Neural cell (in vitro differentiated cells): ENCODE results near the gene SURF6.

Source experiments
- EP300 ChIP-seq: fragments of 450-650 bp; conservative IDR thresholded peaks from 2 replicates; pipeline ENCODE4 v1.6.1; 2014; ENCODE audit warnings: antibody characterized with exemption, mild to moderate bottlenecking, moderate library complexity; ENCODE audit not compliant: poor library complexity, severe bottlenecking
- POLR2AphosphoS5 ChIP-seq: IDR thresholded peaks from 2 replicates; pipeline ENCODE4 v1.6.1; 2012
- TF ChIP-seq, protein P1 (sequence below): fragments of 450-650 bp; IDR thresholded peaks from 2 replicates; pipeline ENCODE4 v1.5.1; 2014; ENCODE audit warnings: antibody characterized with exemption, mild to moderate bottlenecking, moderate library complexity; ENCODE audit not compliant: poor library complexity, severe bottlenecking

DNA sequence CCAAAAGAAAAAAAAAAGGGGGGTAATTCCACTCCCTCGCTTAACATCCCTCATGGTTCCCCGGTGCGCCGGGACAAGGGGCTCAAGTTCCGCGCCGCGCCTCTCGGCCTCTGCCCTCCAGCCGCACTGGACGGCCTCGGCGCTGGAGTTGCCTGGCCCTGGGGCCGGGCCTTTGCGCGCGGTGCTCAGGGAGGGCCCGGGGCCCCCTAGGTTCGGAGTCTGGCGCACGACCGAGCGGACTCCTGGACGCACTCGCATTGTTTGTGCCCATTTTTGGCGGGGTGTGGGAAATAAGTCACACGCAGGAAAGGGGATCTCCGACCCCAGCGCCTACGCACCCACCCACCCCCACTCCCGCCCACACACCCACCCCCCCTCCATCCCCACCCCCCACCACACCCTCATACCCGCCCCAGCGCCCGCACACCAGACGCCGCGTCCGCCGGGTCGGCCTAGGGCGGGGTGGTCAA lies 11.6 kb upstream of the SURF6 start:
- no peak for TF ChIP-seq EP300
- TF ChIP-seq, protein P1, sequence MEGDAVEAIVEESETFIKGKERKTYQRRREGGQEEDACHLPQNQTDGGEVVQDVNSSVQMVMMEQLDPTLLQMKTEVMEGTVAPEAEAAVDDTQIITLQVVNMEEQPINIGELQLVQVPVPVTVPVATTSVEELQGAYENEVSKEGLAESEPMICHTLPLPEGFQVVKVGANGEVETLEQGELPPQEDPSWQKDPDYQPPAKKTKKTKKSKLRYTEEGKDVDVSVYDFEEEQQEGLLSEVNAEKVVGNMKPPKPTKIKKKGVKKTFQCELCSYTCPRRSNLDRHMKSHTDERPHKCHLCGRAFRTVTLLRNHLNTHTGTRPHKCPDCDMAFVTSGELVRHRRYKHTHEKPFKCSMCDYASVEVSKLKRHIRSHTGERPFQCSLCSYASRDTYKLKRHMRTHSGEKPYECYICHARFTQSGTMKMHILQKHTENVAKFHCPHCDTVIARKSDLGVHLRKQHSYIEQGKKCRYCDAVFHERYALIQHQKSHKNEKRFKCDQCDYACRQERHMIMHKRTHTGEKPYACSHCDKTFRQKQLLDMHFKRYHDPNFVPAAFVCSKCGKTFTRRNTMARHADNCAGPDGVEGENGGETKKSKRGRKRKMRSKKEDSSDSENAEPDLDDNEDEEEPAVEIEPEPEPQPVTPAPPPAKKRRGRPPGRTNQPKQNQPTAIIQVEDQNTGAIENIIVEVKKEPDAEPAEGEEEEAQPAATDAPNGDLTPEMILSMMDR: no peak
- no peak for TF ChIP-seq POLR2AphosphoS5
